KG1 (cell line): ENCODE results near the gene CLP1.

ENCODE experiments used
- DNase-seq: peaks from one replicate; lab custom pipeline; 2025; lab: John Stamatoyannopoulos, UW

The CLP1 gene

GRCh38 chr11:57657194-57658022 lies at the start of gene CLP1:
Gene CLP1, plus strand, starts transcription at chr11:57657762. Its CDS starts 1,715 bp downstream, at chr11:57659477.
- peak; percentile 99 for DNase-seq

- no peak for DNase-seq
Observed at GRCh38 chr11:57610170-57610569, 47.4 kb upstream of the CLP1 start.

- no peak for DNase-seq
Observed at GRCh38 chr11:57614234-57614772, 43.3 kb upstream of the CLP1 start.

- no peak for DNase-seq
Observed at GRCh38 chr11:57615308-57615707, 42.3 kb upstream of the CLP1 start.

- no peak for DNase-seq
Observed at GRCh38 chr11:57616595-57616994, 41.0 kb upstream of the CLP1 start.

- DNase-seq: no peak
Observed at GRCh38 chr11:57618438-57618837, 39.1 kb upstream of the CLP1 start.

GRCh38 chr11:57619331-57619730 lies 38.2 kb upstream of the CLP1 start:
- no peak for DNase-seq

- DNase-seq: no peak
Observed at GRCh38 chr11:57620467-57620866, 37.1 kb upstream of the CLP1 start.

- no peak for DNase-seq
Observed at GRCh38 chr11:57622263-57622662, 35.3 kb upstream of the CLP1 start.

GRCh38 chr11:57624864-57625263 lies 32.7 kb upstream of the CLP1 start:
- no peak for DNase-seq

- no peak for DNase-seq
Observed at GRCh38 chr11:57626895-57627294, 30.7 kb upstream of the CLP1 start.

- DNase-seq: no peak
Observed at GRCh38 chr11:57630171-57630570, 27.4 kb upstream of the CLP1 start.

- DNase-seq: no peak
Observed at GRCh38 chr11:57632116-57632515, 25.4 kb upstream of the CLP1 start.

- DNase-seq: no peak
Observed at GRCh38 chr11:57633394-57634070, 24.0 kb upstream of the CLP1 start.

GRCh38 chr11:57634311-57634710 lies 23.3 kb upstream of the CLP1 start:
- no peak for DNase-seq

GRCh38 chr11:57635246-57635645 lies 22.3 kb upstream of the CLP1 start:
- DNase-seq: no peak

GRCh38 chr11:57637626-57638004 lies 19.9 kb upstream of the CLP1 start:
- no peak for DNase-seq

GRCh38 chr11:57638005-57638781 lies 19.4 kb upstream of the CLP1 start:
- DNase-seq: no peak

- DNase-seq: no peak
Observed at GRCh38 chr11:57638811-57639320, 18.7 kb upstream of the CLP1 start.

- peak; percentile 87 for DNase-seq
Observed at GRCh38 chr11:57639321-57640067, 18.1 kb upstream of the CLP1 start.

- no peak for DNase-seq
Observed at GRCh38 chr11:57640068-57640800, 17.3 kb upstream of the CLP1 start.
